HG03108 (cell line): ENCODE results near the gene LONRF3.
"Not testable (repeated sequence)": the region's sequence is repeated elsewhere in the genome, so short reads cannot be mapped to it uniquely, and the experiment has no call there.

Source experiments
- ATAC-seq: cut with Tn5 transposase; IDR thresholded peaks from one replicate; pipeline ENCODE4 v1.9.1; 2021; ENCODE audit warnings: moderate library complexity; ENCODE audit not compliant: unreplicated experiment

The LONRF3 gene

GRCh38 chrX:118983513-118983912 is 9.1 kb downstream of the LONRF3 start:
- no peak for ATAC-seq

DNA sequence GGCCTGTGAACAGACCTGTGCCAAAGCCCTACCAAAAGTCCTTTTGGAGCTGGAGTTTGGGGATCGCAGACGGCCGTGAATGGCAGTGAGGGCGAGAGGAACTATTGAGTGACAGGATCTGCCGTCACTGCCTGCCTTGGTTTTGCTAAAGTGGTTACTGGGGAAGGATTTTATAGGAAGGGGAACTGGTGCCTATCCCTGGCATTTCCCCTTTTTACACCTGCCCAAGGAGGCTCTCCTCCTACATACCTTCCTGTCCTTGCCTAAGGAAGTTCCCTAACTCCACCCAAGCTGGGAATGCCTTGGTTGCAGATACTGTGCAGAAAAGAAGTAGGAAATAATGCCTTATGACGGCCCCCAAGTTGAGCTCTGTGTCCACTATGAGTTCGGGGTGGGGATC is 14.5 kb downstream of the LONRF3 start:
- no peak for ATAC-seq

DNA sequence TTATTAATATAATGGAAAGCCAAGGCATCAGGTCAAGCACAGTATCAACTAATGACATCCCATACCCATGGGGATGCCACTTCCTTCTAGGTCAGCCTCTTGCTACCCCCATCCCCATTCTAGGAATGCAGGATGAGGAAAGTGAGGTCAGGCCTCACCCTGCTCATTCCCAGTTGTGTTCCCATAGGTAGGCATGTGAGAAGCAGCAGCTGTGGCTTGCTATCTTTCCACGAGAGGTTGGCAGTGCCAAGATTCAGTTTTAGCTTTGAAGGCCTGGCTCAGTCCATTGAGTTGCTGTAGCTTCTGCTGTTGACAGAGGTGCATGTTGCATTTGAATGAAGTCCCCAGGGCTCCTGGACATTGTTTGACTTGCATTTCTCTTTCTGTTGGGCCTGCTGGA is 15.5 kb downstream of the LONRF3 start:
- ATAC-seq, result no peak

GRCh38 chrX:118990512-118991227 is 16.3 kb downstream of the LONRF3 start:
- no peak for ATAC-seq

GRCh38 chrX:118992441-118993121 is 18.2 kb downstream of the LONRF3 start:
- not testable (repeated sequence) for ATAC-seq

DNA sequence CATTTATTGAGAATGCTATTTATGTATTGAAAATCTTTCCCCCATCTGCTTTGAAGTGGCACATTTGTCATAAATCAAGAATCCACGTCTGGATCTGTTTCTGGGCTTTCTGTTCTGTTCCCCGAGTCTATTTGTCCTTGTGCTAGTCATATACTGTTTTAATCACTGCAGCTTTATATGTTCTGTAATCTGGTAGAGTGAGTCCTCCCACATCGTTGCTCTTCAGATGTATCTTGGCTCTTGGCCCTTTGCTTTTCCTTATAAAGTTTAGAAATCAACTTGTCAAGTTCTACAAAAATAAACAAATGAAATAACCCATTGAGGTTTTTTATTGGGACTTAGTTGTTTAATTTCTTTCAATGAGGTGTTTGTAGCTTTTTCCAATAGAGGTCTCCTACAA is 29.0 kb downstream of the LONRF3 start:
- no peak for ATAC-seq

DNA sequence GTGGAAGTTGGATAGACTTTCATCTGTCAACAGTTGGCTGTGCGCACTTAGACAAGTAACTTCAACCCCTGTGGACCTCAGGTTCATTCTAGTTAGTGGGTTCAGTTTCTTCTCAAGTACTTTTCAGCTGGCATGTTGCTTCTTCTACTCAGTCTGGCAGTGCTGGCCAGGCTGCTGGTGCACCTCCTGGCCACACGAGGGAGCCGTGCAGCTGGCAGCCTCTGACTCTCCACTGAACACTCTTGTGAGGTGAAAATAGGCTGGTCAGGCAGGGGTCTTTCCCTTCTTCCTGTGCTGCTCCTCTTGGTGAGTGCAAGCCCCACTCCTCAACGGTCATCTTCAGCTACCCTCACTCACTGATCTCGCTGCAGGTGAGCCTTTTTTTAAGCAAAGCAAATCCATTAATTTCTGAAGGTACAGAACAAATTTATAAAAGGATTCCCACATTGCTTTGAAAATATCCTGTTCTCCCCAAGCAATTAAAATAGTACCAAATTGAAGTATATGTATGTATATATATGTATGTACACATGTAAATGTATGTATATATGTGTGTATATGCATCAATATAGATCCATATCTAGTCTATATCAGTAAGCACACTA is 30.6 kb downstream of the LONRF3 start:
- peak; percentile 88 for ATAC-seq

GRCh38 chrX:119007189-119007770 is 32.9 kb downstream of the LONRF3 start:
- ATAC-seq, result no peak

- ATAC-seq, result no peak
Measured at GRCh38 chrX:119008110-119008744, 33.8 kb downstream of the LONRF3 start.

GRCh38 chrX:119009071-119009470 is 34.7 kb downstream of the LONRF3 start:
- ATAC-seq, result no peak

GRCh38 chrX:119010491-119010890 is 36.1 kb downstream of the LONRF3 start:
- no peak for ATAC-seq

GRCh38 chrX:119013164-119013563 is 38.7 kb downstream of the LONRF3 start:
- no peak for ATAC-seq

- peak; percentile 81 for ATAC-seq
Measured at GRCh38 chrX:119015407-119016237, 41.2 kb downstream of the LONRF3 start.

- no peak for ATAC-seq
Measured at GRCh38 chrX:119017077-119017476, 42.7 kb downstream of the LONRF3 start.

GRCh38 chrX:119025900-119026299 is 51.5 kb downstream of the LONRF3 start:
- no peak for ATAC-seq

DNA sequence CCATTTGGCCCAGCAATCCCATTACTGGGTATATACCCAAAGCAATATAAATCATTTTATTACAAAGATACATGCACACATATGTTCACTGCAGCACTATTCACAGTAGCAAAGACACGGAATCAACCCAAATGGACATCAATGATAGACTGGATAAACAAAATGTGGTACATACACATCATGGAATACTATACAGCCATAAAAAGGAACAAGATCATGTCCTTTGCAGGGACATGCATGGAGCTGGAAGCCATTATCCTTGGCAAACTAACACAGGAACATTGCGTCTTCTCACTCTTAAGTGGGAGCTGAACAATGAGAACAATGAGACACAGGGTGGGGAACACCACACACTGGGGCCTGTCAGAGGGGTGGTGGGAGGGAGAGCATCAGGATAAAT is 51.9 kb downstream of the LONRF3 start:
- not testable (repeated sequence) for ATAC-seq

GRCh38 chrX:119027960-119028732 is 53.7 kb downstream of the LONRF3 start:
- not testable (repeated sequence) for ATAC-seq

- no peak for ATAC-seq
Measured at GRCh38 chrX:119028733-119029330, 54.4 kb downstream of the LONRF3 start.

DNA sequence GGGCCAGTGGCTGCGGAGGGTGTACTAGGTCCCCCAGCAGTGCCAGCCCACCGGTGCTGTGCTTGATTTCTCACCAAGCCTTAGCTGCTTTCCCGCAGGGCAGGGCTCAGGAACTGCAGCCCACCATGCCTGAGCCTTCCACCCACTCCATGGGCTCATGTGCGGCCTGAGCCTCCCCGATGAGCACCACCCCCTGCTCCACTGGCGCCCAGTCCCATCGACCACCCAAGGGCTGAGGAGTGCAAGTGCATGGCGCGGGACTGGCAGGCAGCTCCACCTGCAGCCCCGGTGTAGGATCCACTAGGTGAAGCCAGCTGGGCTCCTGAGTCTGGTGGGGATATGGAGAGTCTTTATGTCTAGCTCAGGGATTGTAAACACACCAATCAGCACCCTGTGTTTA is 55.2 kb downstream of the LONRF3 start:
- not testable (repeated sequence) for ATAC-seq
